GM12878 (cell line): ENCODE results near the gene PRKCB. TPM values are rescaled to one million over a fixed set of nuclear protein-coding genes. Genes with fewer than 3 reads are reported as not detected.
A peak's percentile ranks its signal among the peaks of the same experiment; 100 is the strongest.

ENCODE experiments used
- ATAC-seq: fragments of 200-7000 bp; cut with Tn5 transposase; 3 replicates; pipeline ENCODE4 v1.9.1; 2020; ENCODE audit warnings: mild to moderate bottlenecking, moderate library complexity
- BruUV-seq: library from RNA; stranded (reverse); fragments of 400-500 nt; replicated peaks from 2 replicates; lab custom pipeline; 2021; lab: Mats Ljungman, UMichigan
- CTCF ChIA-PET: fragments of 300-600 bp; sonication (Branson Sonifier 250); formaldehyde crosslinking; extraction: SDS; loops from one replicate; lab custom pipeline; 2021; ENCODE audit warnings: inconsistent platforms; lab: Yijun Ruan, JAX
- POLR2A ChIA-PET: fragments of 350-600 bp; formaldehyde crosslinking; extraction: SDS; loops from one replicate; lab custom pipeline; 2021; ENCODE audit warnings: inconsistent platforms; lab: Charles Lee
- RAD21 ChIA-PET: fragments of 300-600 bp; sonication (Branson Sonifier 250); formaldehyde crosslinking; loops from one replicate; lab custom pipeline; 2023; ENCODE audit warnings: antibody characterized with exemption; ENCODE audit not compliant: unreplicated experiment; lab: Charles Lee
- SMC1A ChIA-PET: fragments of 300-600 bp; sonication (Branson Sonifier 250); formaldehyde crosslinking; loops from one replicate; lab custom pipeline; 2023; ENCODE audit not compliant: unreplicated experiment, uncharacterized antibody; lab: Charles Lee
- DNase-seq: peaks from one replicate; pipeline ENCODE4 v3.0.0-alpha.2; 2011; ENCODE audit warnings: low read depth, low spot score
- FAIRE-seq: peaks from 3 replicates; lab custom pipeline; 2011; peaks lifted over from hg19 to GRCh38; lab: Jason Lieb, UNC
- H2AFZ ChIP-seq: 2 replicates; pipeline ENCODE4 v1.6.0; 2011; ENCODE audit warnings: low read depth, low read length, control low read depth; ENCODE audit not compliant: control insufficient read depth
- H3K27ac ChIP-seq: 2 replicates; pipeline ENCODE4 v1.5.1; 2011; ENCODE audit warnings: control low read depth; ENCODE audit not compliant: control insufficient read depth, insufficient read depth
- H3K27me3 ChIP-seq, 2 experiments: replicated peaks in 1 of 2; 2 replicates each; pipeline versions ENCODE4 v1.6.0 to v1.6.1; 2011; ENCODE audit warnings: low read length in 1 of 2; ENCODE audit not compliant: control insufficient read depth in 2 of 2, insufficient read depth in 2 of 2
- H3K36me3 ChIP-seq, 2 experiments: 2 replicates each; pipeline ENCODE4 v1.5.1; 2011; ENCODE audit warnings: low read length in 1 of 2; ENCODE audit not compliant: control insufficient read depth in 2 of 2, insufficient read depth in 2 of 2
- H3K4me1 ChIP-seq: 2 replicates; pipeline ENCODE4 v1.6.1; 2011; ENCODE audit warnings: mild to moderate bottlenecking, low read length, moderate library complexity, mixed read lengths; ENCODE audit not compliant: control insufficient read depth, insufficient read depth
- H3K4me2 ChIP-seq: 2 replicates; pipeline ENCODE4 v1.6.0; 2011; ENCODE audit warnings: control low read depth; ENCODE audit not compliant: control insufficient read depth, insufficient read depth
- H3K4me3 ChIP-seq: fragments of 200-600 bp; sonication (generic); 2 replicates; pipeline ENCODE4 v1.5.1; 2016
- H3K79me2 ChIP-seq: 2 replicates; pipeline ENCODE4 v1.6.0; 2011; ENCODE audit warnings: low read length; ENCODE audit not compliant: control insufficient read depth, insufficient read depth
- H3K9ac ChIP-seq: 2 replicates; pipeline ENCODE4 v1.8.0; 2011; ENCODE audit warnings: low read length, control low read depth, mixed read lengths; ENCODE audit not compliant: control insufficient read depth, insufficient read depth
- H3K9me3 ChIP-seq: replicated peaks from 3 replicates; pipeline ENCODE4 v1.5.1; 2011; ENCODE audit warnings: mild to moderate bottlenecking, low read length; ENCODE audit not compliant: control insufficient read depth, insufficient read depth
- H4K20me1 ChIP-seq: 2 replicates; pipeline ENCODE4 v1.6.0; 2011; ENCODE audit not compliant: control insufficient read depth, insufficient read depth
- BCL3 ChIP-seq: IDR thresholded peaks from 2 replicates; pipeline ENCODE4 v1.6.1; 2011; ENCODE audit warnings: borderline replicate concordance, low read depth, mild to moderate bottlenecking, moderate library complexity, low read length; ENCODE audit not compliant: insufficient read depth, poor library complexity, severe bottlenecking
- DPF2 ChIP-seq: fragments of 450-650 bp; IDR thresholded peaks from 2 replicates; pipeline ENCODE4 v1.6.1; 2017; ENCODE audit warnings: mild to moderate bottlenecking
- EP300 ChIP-seq, 2 experiments: fragments of 150-350 bp in 1 of 2; IDR thresholded peaks; 2 replicates each; pipeline ENCODE4 v1.6.1; 2011 to 2012; ENCODE audit warnings: low read depth in 2 of 2, low read length in 2 of 2, borderline replicate concordance in 1 of 2, improper control_type of control experiment in 1 of 2, inconsistent platforms in 1 of 2; ENCODE audit not compliant: control insufficient read depth in 1 of 2
- ETV6 ChIP-seq, 2 experiments: fragments of 450-650 bp in 1 of 2; IDR thresholded peaks in 1 of 2; conservative IDR thresholded peaks in 1 of 2; 2 replicates each; pipeline ENCODE4 v1.6.1; 2014; ENCODE audit warnings: antibody characterized with exemption in 1 of 2, borderline replicate concordance in 1 of 2, low read depth in 1 of 2, mild to moderate bottlenecking in 1 of 2, moderate library complexity in 1 of 2
- FOXM1 ChIP-seq: IDR thresholded peaks from 2 replicates; pipeline ENCODE4 v1.6.1; 2012; ENCODE audit warnings: low read depth, mild to moderate bottlenecking, inconsistent platforms, low read length, moderate library complexity
- IKZF1 ChIP-seq: fragments of 450-650 bp; conservative IDR thresholded peaks from 2 replicates; pipeline ENCODE4 v1.6.1; 2017; ENCODE audit warnings: antibody characterized with exemption, mild to moderate bottlenecking
- IKZF2 ChIP-seq, 2 experiments: fragments of 450-650 bp; IDR thresholded peaks; 2 replicates each; pipeline ENCODE4 v1.6.1; 2017; ENCODE audit warnings: mild to moderate bottlenecking in 2 of 2, moderate library complexity in 2 of 2
- KAT2A ChIP-seq: conservative IDR thresholded peaks from 2 replicates; pipeline ENCODE4 v1.6.1; 2011; ENCODE audit warnings: low read depth, low read length; ENCODE audit not compliant: control insufficient read depth
- MEF2A ChIP-seq: IDR thresholded peaks from 2 replicates; pipeline ENCODE4 v1.6.1; 2011; ENCODE audit warnings: low read depth, mild to moderate bottlenecking, low read length, moderate library complexity; ENCODE audit not compliant: insufficient read depth
- MTA2 ChIP-seq: fragments of 450-650 bp; IDR thresholded peaks from 2 replicates; pipeline ENCODE4 v1.6.1; 2016; ENCODE audit warnings: low read depth, mild to moderate bottlenecking, moderate library complexity
- MTA3 ChIP-seq: IDR thresholded peaks from 2 replicates; pipeline ENCODE4 v1.6.1; 2012; ENCODE audit warnings: low read length, inconsistent platforms, borderline replicate concordance
- MYC ChIP-seq: IDR thresholded peaks from 2 replicates; pipeline ENCODE4 v1.6.1; 2011; ENCODE audit warnings: mild to moderate bottlenecking, low read length, moderate library complexity, inconsistent platforms; ENCODE audit not compliant: insufficient read depth, insufficient replicate concordance, insufficient read length, severe bottlenecking
- NFIC ChIP-seq: IDR thresholded peaks from 2 replicates; pipeline ENCODE4 v1.6.1; 2012; ENCODE audit warnings: low read depth, mild to moderate bottlenecking, inconsistent platforms, low read length, moderate library complexity
- PML ChIP-seq: IDR thresholded peaks from 2 replicates; pipeline ENCODE4 v1.6.1; 2012; ENCODE audit warnings: low read length, inconsistent platforms
- WGBS: methylation state at CpG from one replicate; pipeline ENCODE4 v1.1.6; 2016; ENCODE audit warnings: low lambda C conversion rate; ENCODE audit not compliant: insufficient replicate concordance, insufficient coverage; ENCODE audit errors: missing lambda C conversion rate; 5-methylcytosine and 5-hydroxymethylcytosine counted together
- in situ Hi-C: fragments of 300-500 bp; cut with MboI; formaldehyde crosslinking; loops from 9 replicates; pipeline ENCODE4 v1.14.3; 2018; ENCODE audit warnings: mixed read lengths
- intact Hi-C: fragments of 100-400 bp; cut with micrococcal nuclease; formaldehyde crosslinking; loops from one replicate; pipeline ENCODE4 v1.14.2; 2022; ENCODE audit not compliant: unreplicated experiment
- polyA plus RNA-seq, 11 experiments: library from polyadenylated mRNA; depleted of rRNA in 4 of 11; unstranded in 6 of 11; stranded (reverse) in 5 of 11; fragments of >200 nt; fragmentation: Nextera tagmentation in 4 of 11; fragmentation: Illumina TruSeq in 1 of 11; extraction: Ambion mirVana in 4 of 11; extraction: Trizol in 1 of 11; gene quantifications; 1 replicate in 1 of 11; 2 replicates in 10 of 11; pipeline versions ENCODE4 v1.2.1 to v1.2.3, GENCODE V29; 2011 to 2016; ENCODE audit warnings: inconsistent platforms in 2 of 11, missing spikeins in 2 of 11, low read depth in 1 of 11
- total RNA-seq, 4 experiments: library from RNA; depleted of rRNA in 3 of 4; stranded (reverse); fragments of >200 nt in 3 of 4; fragmentation: Illumina TruSeq in 1 of 4; extraction: Trizol in 1 of 4; gene quantifications; 2 replicates each; pipeline versions ENCODE4 v1.2.1 to v1.2.3, GENCODE V29; 2013 to 2021
- TF ChIP-seq, protein P1 (sequence below): IDR thresholded peaks from 2 replicates; pipeline ENCODE4 v1.6.1; 2012; ENCODE audit warnings: improper control_type of control experiment, low read depth, low read length; ENCODE audit not compliant: insufficient replicate concordance

PRKCB gene
- total and polyA plus RNA-seq, 10 of the 15 experiments (the other 5 are each of a cell fraction or from before 2014, with no cell fraction given) = 21.4 to 158 (median 97.3) TPM

DNA sequence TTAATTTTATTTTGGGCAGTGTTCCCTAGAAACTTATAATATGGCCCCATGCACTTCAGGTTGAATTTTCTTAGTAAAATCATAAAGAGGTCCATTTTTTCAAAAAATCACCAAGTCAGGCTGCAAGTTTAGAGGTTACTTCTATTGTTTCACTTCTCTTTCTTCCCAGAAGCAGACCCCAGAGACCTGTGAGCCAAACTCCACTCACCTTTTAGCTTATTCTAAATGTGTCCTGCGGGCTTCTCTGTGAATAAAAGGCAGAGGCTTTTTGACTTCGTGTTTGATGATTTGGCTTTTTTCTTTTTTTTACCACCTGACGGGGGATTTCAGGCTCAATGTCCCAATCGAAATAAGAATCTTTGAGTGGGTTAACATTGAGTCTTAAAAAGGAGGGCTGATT is 7.4 kb downstream of the PRKCB start:
- H3K4me1 ChIP-seq = peaks cover 50% of the 10 kb centered on the region
- no peaks in the 10 kb centered on the region for H3K27me3 ChIP-seq
- WGBS = 1% methylated on average over 4 of the region's 4 CpGs
- peak; percentile 56 for ATAC-seq
- DNase-seq = no peak
- in situ Hi-C loops = loop anchor here (10.0 kb wide), 1 partner anchor 338 kb away; no protein-coding TSS in a partner anchor
- peak overlapping the region; percentile 46 for H3K9ac ChIP-seq
- no TSS peak for BruUV-seq
- peak overlapping the region; percentile 80 for H3K27ac ChIP-seq
- ChIA-PET POLR2A (interaction anchor here (0.7 to 4.9 kb wide), 12 partner anchors 8 to 167 kb away, joined by 3 to 79 read pairs (median 6); no protein-coding TSS in a partner anchor), RAD21 (interaction anchor here (0.7 to 7.5 kb wide), 12 partner anchors 11 to 171 kb away, joined by 3 to 177 read pairs (median 8); no protein-coding TSS in a partner anchor), CTCF (interaction anchor here (0.8 to 7.5 kb wide), 7 partner anchors 10 to 171 kb away, joined by 3 to 134 read pairs (median 8); no protein-coding TSS in a partner anchor), SMC1A (interaction anchor here (0.8 to 11.3 kb wide), 11 partner anchors 17 to 170 kb away, joined by 3 to 466 read pairs (median 10); no protein-coding TSS in a partner anchor)
- H3K4me2 ChIP-seq = peak overlapping the region; percentile 52; the same call in 1 of the 2 replicates
- no peak overlapping the region for H2AFZ ChIP-seq
- peak overlapping the region; percentile 36; the same call in 1 of the 2 replicates for H3K4me3 ChIP-seq
- no peak for FAIRE-seq
- H3K79me2 ChIP-seq = peaks cover 76% of the 10 kb centered on the region
- H3K9me3 ChIP-seq = no peaks in the 10 kb centered on the region
- intact Hi-C loops = loop anchor here (2.0 kb wide), 3 partner anchors 14 to 82 kb away; no protein-coding TSS in a partner anchor
- no peaks in the 10 kb centered on the region for H4K20me1 ChIP-seq
- H3K36me3 ChIP-seq = peaks cover 0 to 5% of the 10 kb centered on the region in 2 experiments; a peak in 2 of 4 replicates
- TF ChIP-seq PML (0 out of 2 replicates have a peak, but pooled peaks have one; percentile 52), IKZF2 (IDR thresholded peaks at IDR 0.05) (peak; percentile 62 to 74; a peak in 3 of 4 replicates), MEF2A (0 out of 2 replicates have a peak, but pooled peaks have one; percentile 61), EP300 (IDR thresholded peaks at IDR 0.05; ENCODE audit: borderline replicate concordance in 1 of 2, control insufficient read depth in 1 of 2, low read depth in 2 of 2, low read length in 2 of 2) (peak; percentile 42 to 69; a peak in 1 of 4 replicates), KAT2A (no peak), BCL3 (no peak), MTA3 (peak; percentile 65), MYC (no peak), MTA2 (peak; percentile 68), IKZF1 (peak; percentile 42), DPF2 (peak; percentile 82; the same call in 1 of the 2 replicates), ETV6 (conservative IDR thresholded peaks at IDR 0.05 in 1 of 2, IDR thresholded peaks at IDR 0.05 in 1 of 2; ENCODE audit: borderline replicate concordance in 1 of 2, low read depth in 1 of 2) (peak in 1 of 2 experiments; percentile 65; a peak in 1 of 4 replicates), NFIC (peak; percentile 70), FOXM1 (peak; percentile 73; the same call in 1 of the 2 replicates)
- TF ChIP-seq, protein P1, sequence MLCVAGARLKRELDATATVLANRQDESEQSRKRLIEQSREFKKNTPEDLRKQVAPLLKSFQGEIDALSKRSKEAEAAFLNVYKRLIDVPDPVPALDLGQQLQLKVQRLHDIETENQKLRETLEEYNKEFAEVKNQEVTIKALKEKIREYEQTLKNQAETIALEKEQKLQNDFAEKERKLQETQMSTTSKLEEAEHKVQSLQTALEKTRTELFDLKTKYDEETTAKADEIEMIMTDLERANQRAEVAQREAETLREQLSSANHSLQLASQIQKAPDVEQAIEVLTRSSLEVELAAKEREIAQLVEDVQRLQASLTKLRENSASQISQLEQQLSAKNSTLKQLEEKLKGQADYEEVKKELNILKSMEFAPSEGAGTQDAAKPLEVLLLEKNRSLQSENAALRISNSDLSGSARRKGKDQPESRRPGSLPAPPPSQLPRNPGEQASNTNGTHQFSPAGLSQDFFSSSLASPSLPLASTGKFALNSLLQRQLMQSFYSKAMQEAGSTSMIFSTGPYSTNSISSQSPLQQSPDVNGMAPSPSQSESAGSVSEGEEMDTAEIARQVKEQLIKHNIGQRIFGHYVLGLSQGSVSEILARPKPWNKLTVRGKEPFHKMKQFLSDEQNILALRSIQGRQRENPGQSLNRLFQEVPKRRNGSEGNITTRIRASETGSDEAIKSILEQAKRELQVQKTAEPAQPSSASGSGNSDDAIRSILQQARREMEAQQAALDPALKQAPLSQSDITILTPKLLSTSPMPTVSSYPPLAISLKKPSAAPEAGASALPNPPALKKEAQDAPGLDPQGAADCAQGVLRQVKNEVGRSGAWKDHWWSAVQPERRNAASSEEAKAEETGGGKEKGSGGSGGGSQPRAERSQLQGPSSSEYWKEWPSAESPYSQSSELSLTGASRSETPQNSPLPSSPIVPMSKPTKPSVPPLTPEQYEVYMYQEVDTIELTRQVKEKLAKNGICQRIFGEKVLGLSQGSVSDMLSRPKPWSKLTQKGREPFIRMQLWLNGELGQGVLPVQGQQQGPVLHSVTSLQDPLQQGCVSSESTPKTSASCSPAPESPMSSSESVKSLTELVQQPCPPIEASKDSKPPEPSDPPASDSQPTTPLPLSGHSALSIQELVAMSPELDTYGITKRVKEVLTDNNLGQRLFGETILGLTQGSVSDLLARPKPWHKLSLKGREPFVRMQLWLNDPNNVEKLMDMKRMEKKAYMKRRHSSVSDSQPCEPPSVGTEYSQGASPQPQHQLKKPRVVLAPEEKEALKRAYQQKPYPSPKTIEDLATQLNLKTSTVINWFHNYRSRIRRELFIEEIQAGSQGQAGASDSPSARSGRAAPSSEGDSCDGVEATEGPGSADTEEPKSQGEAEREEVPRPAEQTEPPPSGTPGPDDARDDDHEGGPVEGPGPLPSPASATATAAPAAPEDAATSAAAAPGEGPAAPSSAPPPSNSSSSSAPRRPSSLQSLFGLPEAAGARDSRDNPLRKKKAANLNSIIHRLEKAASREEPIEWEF = peak; percentile 68
